HepG2 (cell line): Measurements from ENCODE around the gene CREBRF. TPM values are rescaled to one million over a fixed set of nuclear protein-coding genes. Genes with fewer than 3 reads are reported as not detected.

Experiments
- E2F2 ChIP-seq: sonication (generic); formaldehyde crosslinking; IDR thresholded peaks from 2 replicates; pipeline ENCODE4 v1.4.0; 2020; ENCODE audit warnings: missing genetic modification reagents, borderline replicate concordance
- KIAA2018 ChIP-seq: sonication (generic); formaldehyde crosslinking; IDR thresholded peaks from 2 replicates; pipeline ENCODE4 v1.5.0; 2020; ENCODE audit warnings: mild to moderate bottlenecking, missing genetic modification reagents, borderline replicate concordance
- MED13 ChIP-seq: sonication (generic); formaldehyde crosslinking; IDR thresholded peaks from 2 replicates; pipeline ENCODE4 v1.5.0; 2020; ENCODE audit warnings: missing genetic modification reagents
- POGK ChIP-seq: sonication (generic); formaldehyde crosslinking; conservative IDR thresholded peaks from 2 replicates; pipeline ENCODE4 v1.8.0; 2022; ENCODE audit warnings: mild to moderate bottlenecking, moderate library complexity, missing genetic modification reagents
- PRDM15 ChIP-seq: sonication (generic); formaldehyde crosslinking; IDR thresholded peaks from 2 replicates; pipeline ENCODE4 v1.4.0; 2020; ENCODE audit warnings: missing genetic modification reagents
- TOPORS ChIP-seq: sonication (generic); formaldehyde crosslinking; IDR thresholded peaks from 2 replicates; pipeline ENCODE4 v1.8.0; 2023; ENCODE audit warnings: mild to moderate bottlenecking, missing genetic modification reagents
- TRIM22 ChIP-seq: fragments of 450-650 bp; IDR thresholded peaks from 2 replicates; pipeline ENCODE4 v1.6.1; 2017
- TSC22D2 ChIP-seq: sonication (generic); formaldehyde crosslinking; IDR thresholded peaks from 2 replicates; pipeline ENCODE4 v1.5.1; 2020; ENCODE audit warnings: missing genetic modification reagents, mild to moderate bottlenecking, borderline replicate concordance
- ZNF232 ChIP-seq: sonication (generic); formaldehyde crosslinking; IDR thresholded peaks from 2 replicates; pipeline ENCODE4 v1.4.0; 2020; ENCODE audit warnings: missing genetic modification reagents, borderline replicate concordance
- ZNF251 ChIP-seq: sonication (generic); formaldehyde crosslinking; IDR thresholded peaks from 2 replicates; pipeline ENCODE4 v1.9.0; 2021; ENCODE audit warnings: mild to moderate bottlenecking, missing genetic modification reagents
- ZNF496 ChIP-seq: sonication (generic); formaldehyde crosslinking; IDR thresholded peaks from 2 replicates; pipeline ENCODE4 v1.8.1; 2023; ENCODE audit warnings: mild to moderate bottlenecking, moderate library complexity, missing genetic modification reagents; ENCODE audit not compliant: insufficient replicate concordance
- polyA plus RNA-seq, 8 experiments: library from polyadenylated mRNA; depleted of rRNA in 3 of 8; stranded (reverse) in 7 of 8; unstranded in 1 of 8; fragments of >200 nt; fragmentation: Illumina TruSeq in 4 of 8; extraction: Trizol in 4 of 8; gene quantifications; 2 replicates each; pipeline versions ENCODE4 v1.2.1 to v1.2.3, GENCODE V29; 2011 to 2016; ENCODE audit warnings: low read depth in 4 of 8, missing spikeins in 1 of 8, mixed read lengths in 1 of 8; ENCODE audit not compliant: insufficient read depth in 1 of 8
- total RNA-seq, 5 experiments: library from RNA; depleted of rRNA; stranded (reverse); fragments of >200 nt; fragmentation: Illumina TruSeq; extraction: Trizol; gene quantifications; 2 replicates each; pipeline ENCODE4 v1.2.3, GENCODE V29; 2016; ENCODE audit warnings: low read depth in 1 of 5

The CREBRF gene
- total and polyA plus RNA-seq, 2 of the 13 experiments (the other 11 are each of a cell fraction or from before 2014, with no cell fraction given) = 4.5 to 10.2 TPM

- TF ChIP-seq POGK (no peak), ZNF251 (CRISPR knock-in tag) (no peak), TRIM22 (no peak), TOPORS (CRISPR knock-in tag) (no peak), KIAA2018 (no peak), ZNF232 (CRISPR knock-in tag) (no peak), TSC22D2 (CRISPR knock-in tag) (no peak), E2F2 (CRISPR knock-in tag) (no peak), PRDM15 (CRISPR knock-in tag) (no peak), ZNF496 (CRISPR knock-in tag) (no peak), MED13 (CRISPR knock-in tag) (no peak)
Measured at GRCh38 chr5:173055983-173056782, at the start of gene CREBRF (continued).
